ENCODE measurements around the gene SMARCD3.

DNA sequence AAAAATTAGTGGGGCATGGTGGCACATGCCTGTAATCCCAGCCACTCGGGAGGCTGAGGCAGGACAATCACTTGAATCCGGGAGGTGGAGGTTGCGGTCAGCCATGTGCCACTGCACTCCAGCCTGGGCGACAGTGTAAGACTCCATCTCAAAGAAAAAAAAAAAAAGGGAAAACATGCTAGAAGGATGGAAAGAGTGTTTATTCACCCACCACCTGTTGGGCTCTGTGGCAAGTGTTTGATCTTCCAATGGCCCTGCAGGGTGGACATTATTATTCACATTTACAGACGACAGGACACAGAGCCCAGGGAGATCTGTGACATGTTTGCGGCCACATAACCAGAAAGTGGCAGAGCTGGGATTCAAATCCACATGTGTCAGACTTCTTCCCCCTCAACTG lies 33.2 kb upstream of the SMARCD3 start:
- TF ChIP-seq SP1 (IDR thresholded peaks at IDR 0.05) (no peak), BHLHE40 (IDR thresholded peaks at IDR 0.05; ENCODE audit: borderline replicate concordance) (no peak)

All from HEK293T (cell line).